Measurements from ENCODE around the gene RET.

RET gene

GRCh38 chr10:43078175-43078985 is 1.5 kb downstream of the RET start:
- Histone ChIP-seq H3K4me3 (ENCODE audit: low read length in 2 of 2) (peak overlapping the region; percentile 35), H3K9me3 (ENCODE audit: control insufficient read depth in 2 of 2, low read length in 2 of 2) (no peaks in the 10 kb centered on the region), H3K27me3 (ENCODE audit: control insufficient read depth in 1 of 2, insufficient read depth in 2 of 2, low read length in 2 of 2) (peaks cover 31 to 46% of the 10 kb centered on the region in 2 donors), H3K4me1 (ENCODE audit: control insufficient read depth, insufficient read depth, low read length) (peaks cover 6% of the 10 kb centered on the region), H3K9ac (ENCODE audit: low read length in 2 of 2) (no peak overlapping the region), H3K36me3 (ENCODE audit: control insufficient read depth in 2 of 2, insufficient read depth in 2 of 2, low read length in 2 of 2) (no peaks in the 10 kb centered on the region), H3K27ac (ENCODE audit: low read length) (no peak overlapping the region)

GRCh38 chr10:43078986-43079273 is 2.1 kb downstream of the RET start:
- Histone ChIP-seq H3K4me1 (ENCODE audit: control insufficient read depth, insufficient read depth, low read length) (peaks cover 6% of the 10 kb centered on the region), H3K27me3 (ENCODE audit: control insufficient read depth in 1 of 2, insufficient read depth in 2 of 2, low read length in 2 of 2) (peaks cover 31 to 46% of the 10 kb centered on the region in 2 donors), H3K36me3 (ENCODE audit: control insufficient read depth in 2 of 2, insufficient read depth in 2 of 2, low read length in 2 of 2) (no peaks in the 10 kb centered on the region), H3K4me3 (ENCODE audit: low read length in 2 of 2) (no peak overlapping the region), H3K27ac (ENCODE audit: low read length) (no peak overlapping the region), H3K9ac (ENCODE audit: low read length in 2 of 2) (no peak overlapping the region), H3K9me3 (ENCODE audit: control insufficient read depth in 2 of 2, low read length in 2 of 2) (no peaks in the 10 kb centered on the region)

GRCh38 chr10:43079856-43080255 is 3.0 kb downstream of the RET start:
- peaks cover 6% of the 10 kb centered on the region for H3K4me1 ChIP-seq (ENCODE audit: control insufficient read depth, insufficient read depth, low read length)

GRCh38 chr10:43082087-43082486 is 5.2 kb downstream of the RET start:
- H3K4me1 ChIP-seq (ENCODE audit: control insufficient read depth, insufficient read depth, low read length), result peaks cover 4% of the 10 kb centered on the region
- no peaks in the 10 kb centered on the region for H3K9me3 ChIP-seq (ENCODE audit: control insufficient read depth in 2 of 2, low read length in 2 of 2)
- H3K36me3 ChIP-seq (ENCODE audit: control insufficient read depth in 2 of 2, insufficient read depth in 2 of 2, low read length in 2 of 2), result no peaks in the 10 kb centered on the region
- no peak overlapping the region for H3K4me3 ChIP-seq (ENCODE audit: low read length in 2 of 2)
- no peak overlapping the region for H3K27ac ChIP-seq (ENCODE audit: low read length)
- peaks cover 19 to 29% of the 10 kb centered on the region in 2 donors for H3K27me3 ChIP-seq (ENCODE audit: control insufficient read depth in 1 of 2, insufficient read depth in 2 of 2, low read length in 2 of 2)
- H3K9ac ChIP-seq (ENCODE audit: low read length in 2 of 2), result no peak overlapping the region

More at GRCh38 chr10:43079856-43080255, 3.0 kb downstream of the RET start:
- Histone ChIP-seq H3K27ac (ENCODE audit: low read length) (no peak overlapping the region), H3K36me3 (ENCODE audit: control insufficient read depth in 2 of 2, insufficient read depth in 2 of 2, low read length in 2 of 2) (no peaks in the 10 kb centered on the region), H3K9me3 (ENCODE audit: control insufficient read depth in 2 of 2, low read length in 2 of 2) (no peaks in the 10 kb centered on the region), H3K9ac (ENCODE audit: low read length in 2 of 2) (no peak overlapping the region), H3K27me3 (ENCODE audit: control insufficient read depth in 1 of 2, insufficient read depth in 2 of 2, low read length in 2 of 2) (peaks cover 31 to 41% of the 10 kb centered on the region in 2 donors), H3K4me3 (ENCODE audit: low read length in 2 of 2) (no peak overlapping the region)

- H3K36me3 ChIP-seq (ENCODE audit: control insufficient read depth in 2 of 2, insufficient read depth in 2 of 2, low read length in 2 of 2), result no peaks in the 10 kb centered on the region
- no peak overlapping the region for H3K9ac ChIP-seq (ENCODE audit: low read length in 2 of 2)
- H3K27ac ChIP-seq (ENCODE audit: low read length), result no peak overlapping the region
- no peak overlapping the region for H3K4me3 ChIP-seq (ENCODE audit: low read length in 2 of 2)
- H3K9me3 ChIP-seq (ENCODE audit: control insufficient read depth in 2 of 2, low read length in 2 of 2), result no peaks in the 10 kb centered on the region
- peaks cover 2% of the 10 kb centered on the region for H3K4me1 ChIP-seq (ENCODE audit: control insufficient read depth, insufficient read depth, low read length)
- H3K27me3 ChIP-seq (ENCODE audit: control insufficient read depth in 1 of 2, insufficient read depth in 2 of 2, low read length in 2 of 2), result peaks cover 17 to 27% of the 10 kb centered on the region in 2 donors
Observed at GRCh38 chr10:43082746-43083145, 5.9 kb downstream of the RET start.

DNA sequence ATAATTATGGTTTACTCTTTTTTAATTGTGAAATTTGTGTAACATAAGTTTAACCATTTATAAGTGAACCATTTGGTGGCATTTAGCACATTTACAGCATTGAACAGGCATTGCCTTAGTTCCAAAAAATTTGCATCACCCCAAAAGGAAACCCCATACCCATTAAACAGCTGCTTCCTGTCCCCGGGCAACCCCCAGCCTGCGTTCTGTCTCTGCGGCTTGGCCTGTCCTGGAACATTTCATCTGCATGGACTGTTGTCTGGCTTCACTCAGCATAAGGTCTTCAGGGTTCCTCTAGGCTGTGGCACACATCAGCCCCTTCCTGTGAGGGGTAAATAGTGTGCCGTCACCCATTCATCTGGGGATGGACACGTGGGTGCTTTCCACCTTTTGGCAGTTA is 6.9 kb downstream of the RET start:
- H3K27me3 ChIP-seq (ENCODE audit: control insufficient read depth in 1 of 2, insufficient read depth in 2 of 2, low read length in 2 of 2), result peaks cover 7 to 20% of the 10 kb centered on the region in 2 donors

DNA sequence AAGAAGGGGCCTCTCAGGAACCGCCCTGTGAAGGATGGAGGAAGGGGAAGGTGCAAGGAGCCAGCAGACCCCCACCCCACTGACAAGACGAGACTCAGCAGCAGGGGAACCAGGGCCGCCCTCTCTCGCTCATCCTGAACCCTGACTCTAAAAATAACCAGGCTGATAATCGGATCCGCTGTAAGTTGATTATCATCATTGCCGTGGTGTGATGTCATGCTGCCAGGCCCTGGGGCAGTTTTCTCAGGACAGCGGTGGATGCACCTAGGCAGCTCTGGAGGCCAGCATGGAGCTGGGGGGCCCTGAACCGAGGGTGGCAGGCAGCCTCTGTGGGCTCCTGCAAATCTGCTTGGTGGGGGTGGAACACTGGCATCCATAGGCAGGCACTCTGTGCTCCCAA is 7.9 kb downstream of the RET start:
- no peaks in the 10 kb centered on the region for H3K9me3 ChIP-seq (ENCODE audit: control insufficient read depth in 2 of 2, low read length in 2 of 2)
- H3K4me3 ChIP-seq (ENCODE audit: low read length in 2 of 2), result no peak overlapping the region
- peaks cover 0 to 13% of the 10 kb centered on the region in 2 donors for H3K27me3 ChIP-seq (ENCODE audit: control insufficient read depth in 1 of 2, insufficient read depth in 2 of 2, low read length in 2 of 2)
- no peak overlapping the region for H3K27ac ChIP-seq (ENCODE audit: low read length)
- no peaks in the 10 kb centered on the region for H3K4me1 ChIP-seq (ENCODE audit: control insufficient read depth, insufficient read depth, low read length)
- H3K9ac ChIP-seq (ENCODE audit: low read length in 2 of 2), result no peak overlapping the region
- H3K36me3 ChIP-seq (ENCODE audit: control insufficient read depth in 2 of 2, insufficient read depth in 2 of 2, low read length in 2 of 2), result no peaks in the 10 kb centered on the region

More for the DNA sequence above, 6.9 kb downstream of the RET start:
- Histone ChIP-seq H3K9ac (ENCODE audit: low read length in 2 of 2) (no peak overlapping the region), H3K4me3 (ENCODE audit: low read length in 2 of 2) (no peak overlapping the region), H3K4me1 (ENCODE audit: control insufficient read depth, insufficient read depth, low read length) (no peaks in the 10 kb centered on the region), H3K9me3 (ENCODE audit: control insufficient read depth in 2 of 2, low read length in 2 of 2) (no peaks in the 10 kb centered on the region), H3K36me3 (ENCODE audit: control insufficient read depth in 2 of 2, insufficient read depth in 2 of 2, low read length in 2 of 2) (no peaks in the 10 kb centered on the region), H3K27ac (ENCODE audit: low read length) (no peak overlapping the region)

GRCh38 chr10:43086321-43086942 is 9.6 kb downstream of the RET start:
- H3K27ac ChIP-seq (ENCODE audit: low read length), result no peak overlapping the region
- H3K9ac ChIP-seq (ENCODE audit: low read length in 2 of 2), result no peak overlapping the region
- H3K4me1 ChIP-seq (ENCODE audit: control insufficient read depth, insufficient read depth, low read length), result no peaks in the 10 kb centered on the region
- H3K27me3 ChIP-seq (ENCODE audit: control insufficient read depth in 1 of 2, insufficient read depth in 2 of 2, low read length in 2 of 2), result peaks cover 0 to 8% of the 10 kb centered on the region in 2 donors
- no peak overlapping the region for H3K4me3 ChIP-seq (ENCODE audit: low read length in 2 of 2)
- H3K9me3 ChIP-seq (ENCODE audit: control insufficient read depth in 2 of 2, low read length in 2 of 2), result no peaks in the 10 kb centered on the region
- no peaks in the 10 kb centered on the region for H3K36me3 ChIP-seq (ENCODE audit: control insufficient read depth in 2 of 2, insufficient read depth in 2 of 2, low read length in 2 of 2)

DNA sequence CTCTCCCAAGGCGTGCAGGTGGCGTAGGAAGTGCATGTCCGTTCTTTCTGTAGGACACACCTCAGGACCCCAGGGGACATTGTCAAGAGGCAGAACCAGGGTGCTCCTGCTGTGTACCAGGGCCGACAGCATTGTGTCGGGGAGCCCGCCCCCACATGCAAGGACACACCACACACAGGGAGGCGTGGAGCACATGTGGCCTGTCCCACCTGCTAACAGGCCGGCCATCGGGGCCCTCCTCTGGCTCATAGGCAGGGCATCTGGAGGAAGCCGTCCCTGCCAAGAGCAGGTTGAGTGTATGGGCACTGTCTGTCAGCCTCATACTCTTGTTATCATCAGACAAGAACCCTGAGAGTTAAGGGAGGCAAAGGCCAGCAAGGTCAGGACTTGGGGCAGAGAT is 12.7 kb downstream of the RET start:
- no peak overlapping the region for H3K27ac ChIP-seq (ENCODE audit: low read length)
- no peaks in the 10 kb centered on the region for H3K4me1 ChIP-seq (ENCODE audit: control insufficient read depth, insufficient read depth, low read length)
- no peak overlapping the region for H3K9ac ChIP-seq (ENCODE audit: low read length in 2 of 2)
- peaks cover 3 to 6% of the 10 kb centered on the region in 2 donors for H3K27me3 ChIP-seq (ENCODE audit: control insufficient read depth in 1 of 2, insufficient read depth in 2 of 2, low read length in 2 of 2)
- H3K4me3 ChIP-seq (ENCODE audit: low read length in 2 of 2), result no peak overlapping the region
- H3K9me3 ChIP-seq (ENCODE audit: control insufficient read depth in 2 of 2, low read length in 2 of 2), result no peaks in the 10 kb centered on the region
- H3K36me3 ChIP-seq (ENCODE audit: control insufficient read depth in 2 of 2, insufficient read depth in 2 of 2, low read length in 2 of 2), result no peaks in the 10 kb centered on the region

GRCh38 chr10:43090188-43090587 is 13.3 kb downstream of the RET start:
- H3K27me3 ChIP-seq (ENCODE audit: control insufficient read depth in 1 of 2, insufficient read depth in 2 of 2, low read length in 2 of 2), result peaks cover 3 to 6% of the 10 kb centered on the region in 2 donors
- no peak overlapping the region for H3K27ac ChIP-seq (ENCODE audit: low read length)
- no peak overlapping the region for H3K4me3 ChIP-seq (ENCODE audit: low read length in 2 of 2)
- no peak overlapping the region for H3K9ac ChIP-seq (ENCODE audit: low read length in 2 of 2)
- no peaks in the 10 kb centered on the region for H3K9me3 ChIP-seq (ENCODE audit: control insufficient read depth in 2 of 2, low read length in 2 of 2)
- no peaks in the 10 kb centered on the region for H3K36me3 ChIP-seq (ENCODE audit: control insufficient read depth in 2 of 2, insufficient read depth in 2 of 2, low read length in 2 of 2)
- H3K4me1 ChIP-seq (ENCODE audit: control insufficient read depth, insufficient read depth, low read length), result no peaks in the 10 kb centered on the region

DNA sequence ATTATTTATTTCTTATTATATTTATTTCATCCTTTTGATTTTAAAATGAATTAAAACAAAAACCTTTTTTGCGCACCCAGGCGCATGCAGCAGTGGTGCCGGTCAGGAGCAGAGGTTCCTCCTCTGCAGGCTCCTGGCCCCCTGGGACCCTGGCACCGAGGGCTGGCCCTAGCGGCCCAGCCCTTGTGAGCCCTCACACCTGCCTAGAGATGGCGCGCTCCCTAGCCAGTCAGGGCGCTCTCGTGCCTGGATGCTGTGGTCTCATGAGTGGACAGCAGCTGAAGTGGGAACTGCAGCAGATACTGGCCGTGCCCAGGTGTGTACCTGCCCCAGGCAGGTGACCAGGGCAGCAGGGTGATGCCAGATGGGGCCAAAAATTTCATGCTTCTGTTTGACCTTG is 13.8 kb downstream of the RET start:
- no peak overlapping the region for H3K9ac ChIP-seq (ENCODE audit: low read length in 2 of 2)
- no peaks in the 10 kb centered on the region for H3K36me3 ChIP-seq (ENCODE audit: control insufficient read depth in 2 of 2, insufficient read depth in 2 of 2, low read length in 2 of 2)
- no peaks in the 10 kb centered on the region for H3K4me1 ChIP-seq (ENCODE audit: control insufficient read depth, insufficient read depth, low read length)
- peaks cover 3 to 6% of the 10 kb centered on the region in 2 donors for H3K27me3 ChIP-seq (ENCODE audit: control insufficient read depth in 1 of 2, insufficient read depth in 2 of 2, low read length in 2 of 2)
- H3K4me3 ChIP-seq (ENCODE audit: low read length in 2 of 2), result no peak overlapping the region
- H3K9me3 ChIP-seq (ENCODE audit: control insufficient read depth in 2 of 2, low read length in 2 of 2), result no peaks in the 10 kb centered on the region
- no peak overlapping the region for H3K27ac ChIP-seq (ENCODE audit: low read length)

Data from stomach smooth muscle (tissue), 2 donors.